GM12873 (cell line): ENCODE data around the gene BLCAP.

Source experiments
- TF ChIP-seq, protein P1 (sequence below): IDR thresholded peaks from 2 replicates; pipeline ENCODE4 v1.5.1; 2012; ENCODE audit warnings: low read depth, mild to moderate bottlenecking, moderate library complexity, low read length, control low read depth; ENCODE audit not compliant: insufficient read depth; ENCODE audit errors: missing control alignments

Gene BLCAP

DNA sequence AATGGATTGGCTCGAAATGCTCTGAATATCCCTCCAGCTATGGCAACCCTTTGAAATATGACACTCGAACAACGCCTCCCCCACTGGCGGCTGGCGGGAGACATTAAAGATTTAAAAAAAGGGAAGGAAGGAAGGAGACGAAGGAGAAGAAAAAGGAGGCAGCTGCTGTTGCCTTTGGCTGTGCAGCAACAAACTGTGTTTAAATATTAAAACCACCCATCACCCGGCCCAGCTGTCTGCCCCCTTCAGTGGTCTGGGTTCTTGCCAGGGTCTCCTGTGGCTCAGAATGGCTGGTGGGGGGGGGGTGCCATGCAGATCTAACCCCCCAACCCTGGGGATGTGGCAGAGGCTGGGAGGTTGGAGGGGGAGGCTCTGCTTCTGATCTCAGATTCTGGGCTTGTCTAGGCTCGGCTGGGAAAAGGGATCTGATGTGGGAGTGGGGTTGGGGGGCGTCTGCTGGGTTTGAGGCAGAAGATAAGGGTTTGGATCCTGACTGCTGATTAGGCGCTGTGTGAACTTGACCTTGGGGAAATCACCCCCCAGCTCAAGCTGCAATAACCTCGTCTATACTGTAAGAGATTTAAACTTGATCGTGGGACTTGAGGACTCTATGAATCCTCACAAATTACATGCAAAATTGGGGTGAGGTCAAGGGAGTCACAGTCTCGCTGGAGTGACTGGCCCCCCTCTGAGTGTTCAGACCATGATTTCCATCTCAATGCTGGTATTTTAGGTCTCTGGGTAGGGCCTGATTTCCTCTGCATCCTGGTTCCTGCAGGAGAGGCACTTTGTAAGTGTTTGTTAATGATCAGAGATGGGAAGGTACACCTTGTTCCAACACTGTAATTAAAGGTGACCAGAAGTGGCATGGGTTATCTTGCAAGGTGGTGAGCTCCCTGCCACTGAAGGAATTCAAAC is 40.3 kb upstream of the BLCAP start:
- TF ChIP-seq, protein P1, sequence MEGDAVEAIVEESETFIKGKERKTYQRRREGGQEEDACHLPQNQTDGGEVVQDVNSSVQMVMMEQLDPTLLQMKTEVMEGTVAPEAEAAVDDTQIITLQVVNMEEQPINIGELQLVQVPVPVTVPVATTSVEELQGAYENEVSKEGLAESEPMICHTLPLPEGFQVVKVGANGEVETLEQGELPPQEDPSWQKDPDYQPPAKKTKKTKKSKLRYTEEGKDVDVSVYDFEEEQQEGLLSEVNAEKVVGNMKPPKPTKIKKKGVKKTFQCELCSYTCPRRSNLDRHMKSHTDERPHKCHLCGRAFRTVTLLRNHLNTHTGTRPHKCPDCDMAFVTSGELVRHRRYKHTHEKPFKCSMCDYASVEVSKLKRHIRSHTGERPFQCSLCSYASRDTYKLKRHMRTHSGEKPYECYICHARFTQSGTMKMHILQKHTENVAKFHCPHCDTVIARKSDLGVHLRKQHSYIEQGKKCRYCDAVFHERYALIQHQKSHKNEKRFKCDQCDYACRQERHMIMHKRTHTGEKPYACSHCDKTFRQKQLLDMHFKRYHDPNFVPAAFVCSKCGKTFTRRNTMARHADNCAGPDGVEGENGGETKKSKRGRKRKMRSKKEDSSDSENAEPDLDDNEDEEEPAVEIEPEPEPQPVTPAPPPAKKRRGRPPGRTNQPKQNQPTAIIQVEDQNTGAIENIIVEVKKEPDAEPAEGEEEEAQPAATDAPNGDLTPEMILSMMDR = no peak

DNA sequence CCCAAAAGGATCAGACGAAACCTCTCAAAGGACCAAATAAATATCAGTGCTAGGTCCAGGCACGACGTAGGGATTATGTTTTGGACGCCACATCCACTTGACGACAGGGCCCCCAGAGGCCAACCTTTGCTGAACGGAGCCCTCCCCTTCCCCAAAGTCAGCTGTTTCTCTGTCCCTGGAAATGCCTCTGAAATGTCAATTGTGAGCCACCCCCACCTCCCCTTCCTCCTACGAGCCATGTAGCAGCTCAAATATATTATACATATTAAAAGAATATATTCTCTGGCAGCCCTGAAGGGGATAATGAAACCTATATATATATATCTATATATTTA is 39.6 kb upstream of the BLCAP start:
- TF ChIP-seq, protein P1 = no peak

DNA sequence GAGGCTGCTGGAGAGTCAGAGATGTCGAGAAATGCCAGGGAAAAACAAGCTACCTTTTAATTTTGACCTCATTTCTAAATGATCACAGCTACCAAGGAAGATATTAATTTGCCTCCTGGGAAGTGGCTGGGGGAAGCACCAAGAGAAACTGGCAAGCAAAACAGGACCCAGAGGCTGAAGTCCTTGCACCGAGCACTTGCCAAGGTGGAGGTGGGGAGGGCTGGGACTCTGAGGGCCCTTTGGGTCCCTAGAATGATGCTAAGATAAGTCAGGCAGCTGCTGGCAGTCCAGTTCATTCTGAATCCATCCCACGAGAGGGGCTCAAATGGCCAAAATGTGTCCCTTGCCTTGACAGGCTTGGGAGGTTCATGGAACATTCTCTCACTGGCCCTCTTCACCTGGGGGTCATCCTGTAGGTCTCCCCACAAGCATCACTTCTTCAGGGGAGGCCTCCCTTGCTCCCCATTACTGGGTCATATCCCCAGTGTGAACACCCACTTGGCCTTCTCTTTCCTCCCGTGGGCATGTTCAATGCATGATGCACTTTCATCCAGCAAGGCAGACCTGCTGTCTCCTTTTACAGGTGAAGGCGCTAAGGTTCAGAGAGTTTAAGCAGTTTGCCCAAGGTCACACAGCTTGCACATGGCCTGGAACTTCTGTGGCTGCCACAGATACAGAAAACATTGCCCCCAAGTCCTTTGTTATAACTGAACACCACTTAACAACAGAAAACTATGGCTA is 39.1 kb upstream of the BLCAP start:
- TF ChIP-seq, protein P1 = no peak

DNA sequence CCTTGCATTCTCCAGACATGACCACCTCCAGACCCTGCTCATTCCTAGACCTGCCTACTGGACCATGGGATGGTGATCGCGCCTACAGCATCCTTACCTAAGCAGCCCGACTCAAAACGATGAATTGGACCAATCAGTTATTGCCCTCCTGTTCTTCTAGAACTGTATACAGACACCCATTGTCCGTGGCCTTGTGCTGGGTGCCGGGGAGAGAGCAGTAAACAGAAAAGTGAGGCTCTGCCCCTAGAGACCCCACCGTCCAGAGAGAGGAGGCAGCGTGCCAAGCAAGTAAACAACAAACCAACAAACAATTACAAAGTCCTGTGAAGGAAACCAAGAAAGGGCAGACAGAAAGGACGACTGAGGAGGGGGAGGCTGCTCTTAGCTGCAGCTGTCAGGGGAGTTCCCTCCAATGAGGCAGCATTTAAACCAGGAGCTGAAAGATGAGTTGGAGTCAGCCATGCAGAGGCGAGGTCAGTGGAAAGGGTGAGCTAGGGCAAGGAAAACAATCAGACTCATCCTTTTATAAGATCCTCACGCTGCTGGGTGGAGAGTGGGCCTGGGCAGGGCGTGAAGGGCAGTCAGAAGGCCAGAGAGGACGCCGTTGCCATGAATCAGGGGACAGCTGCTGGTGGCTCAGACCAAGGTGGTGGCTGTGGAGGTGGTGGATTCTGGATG is 37.6 kb upstream of the BLCAP start:
- TF ChIP-seq, protein P1 = no peak

DNA sequence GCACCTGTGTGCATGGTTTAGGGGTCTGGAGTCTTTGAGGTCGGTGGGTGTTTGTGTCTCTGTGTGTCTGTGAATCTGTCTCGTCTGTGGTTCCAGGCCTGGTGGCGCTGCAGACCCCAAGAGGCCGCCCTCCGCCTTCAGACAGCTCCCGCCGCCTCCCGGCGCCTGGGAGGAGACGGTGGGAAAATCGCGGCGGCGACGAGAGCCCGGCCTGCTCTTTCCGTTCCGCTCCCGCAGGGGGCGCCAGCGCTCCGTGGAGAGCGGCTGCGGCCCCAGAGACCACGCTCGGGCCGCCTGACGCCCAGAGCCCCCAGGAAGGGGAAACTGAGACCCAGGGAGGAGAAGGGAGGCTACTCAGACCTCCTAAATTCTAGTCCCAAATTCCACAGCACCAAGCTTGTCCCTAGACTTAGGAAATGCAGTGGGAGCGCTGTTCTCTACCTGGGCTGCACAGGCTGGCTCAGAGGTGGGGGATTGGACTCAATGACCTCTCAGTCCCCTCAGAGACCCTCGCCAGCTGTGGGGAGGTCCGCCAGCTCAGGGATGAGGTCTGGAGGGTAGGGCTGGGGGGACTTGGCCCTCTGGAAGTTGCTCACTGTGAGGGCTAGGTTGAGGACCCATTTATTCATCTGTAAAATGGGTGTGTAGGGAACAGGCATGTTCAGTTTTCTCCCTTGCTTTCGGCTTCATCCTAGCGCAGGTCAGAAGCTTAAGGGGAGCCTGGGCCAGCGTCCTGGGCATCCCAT is 36.9 kb upstream of the BLCAP start:
- TF ChIP-seq, protein P1 = peak; percentile 92

DNA sequence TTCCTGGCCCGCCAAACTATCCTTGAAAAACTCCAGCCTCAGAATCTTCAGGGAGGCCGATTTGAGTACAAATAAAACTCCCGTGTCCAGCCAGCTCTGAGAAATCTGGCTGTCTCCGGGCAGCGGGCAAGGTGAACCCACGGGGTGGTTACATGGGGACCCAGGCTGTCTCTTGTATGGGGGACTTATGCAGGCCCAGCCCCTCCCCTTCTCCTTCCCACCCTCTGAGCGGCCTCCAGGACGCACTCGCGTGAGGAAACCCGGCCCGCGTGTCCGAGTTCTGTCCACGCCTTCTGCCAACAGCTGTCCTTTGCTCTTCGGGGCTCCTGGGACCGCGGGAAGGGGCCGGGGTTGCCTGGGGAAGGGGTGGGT is 36.3 kb upstream of the BLCAP start:
- TF ChIP-seq, protein P1 = no peak
